Caco-2 (cell line): ENCODE measurements around the gene ULBP1. TPM values are rescaled to one million over a fixed set of nuclear protein-coding genes. Genes with fewer than 3 reads are reported as not detected.
A peak's percentile ranks its signal among the peaks of the same experiment; 100 is the strongest.

ENCODE experiments used
- Bru-seq: library from RNA; stranded (reverse); fragments of 400-500 nt; gene quantifications from one replicate; lab custom pipeline; 2021; lab: Mats Ljungman, UMichigan
- BruChase-seq, 2 experiments: library from RNA; stranded (reverse); fragments of 400-500 nt; gene quantifications; one replicate each; lab custom pipeline; 2021; lab: Mats Ljungman, UMichigan
- BruUV-seq: library from RNA; stranded (reverse); fragments of 400-500 nt; replicated peaks from 2 replicates; lab custom pipeline; 2021; lab: Mats Ljungman, UMichigan
- CTCF ChIA-PET: fragments of 300-600 bp; sonication (Branson Sonifier 250); formaldehyde crosslinking; loops from one replicate; lab custom pipeline; 2022; ENCODE audit warnings: antibody characterized with exemption; lab: Charles Lee
- POLR2A ChIA-PET: fragments of 300-600 bp; sonication (Branson Sonifier 250); formaldehyde crosslinking; loops from one replicate; lab custom pipeline; 2022; ENCODE audit warnings: antibody characterized with exemption; lab: Charles Lee
- DNase-seq, 2 experiments: peaks; one replicate each; pipeline versions ENCODE4 v3.0.0 to v3.0.0-alpha.2; 2020 to 2022
- H3K27me3 ChIP-seq: replicated peaks from 2 replicates; pipeline ENCODE4 v1.6.0; 2011; ENCODE audit warnings: low read length; ENCODE audit not compliant: control insufficient read depth, insufficient read depth
- H3K36me3 ChIP-seq: 2 replicates; pipeline ENCODE4 v1.5.1; 2011; ENCODE audit warnings: low read length; ENCODE audit not compliant: control insufficient read depth, insufficient read depth
- H3K4me1 ChIP-seq: fragments of 250-450 bp; sonication (Bioruptor Pico); 2 replicates; pipeline ENCODE4 v1.5.1; 2020; ENCODE audit warnings: mild to moderate bottlenecking
- H3K4me3 ChIP-seq: 2 replicates; pipeline ENCODE4 v1.5.1; 2011; ENCODE audit warnings: low read depth, mild to moderate bottlenecking, control low read depth, low read length
- H3K9me3 ChIP-seq: fragments of 250-450 bp; sonication (Bioruptor Pico); 2 replicates; pipeline ENCODE4 v1.5.1; 2020; ENCODE audit warnings: mild to moderate bottlenecking, moderate library complexity
- H3K27ac Mint-ChIP-seq: one replicate; pipeline ENCODE4 v1.8.0; 2022; ENCODE audit warnings: mixed read lengths; ENCODE audit not compliant: unreplicated experiment
- H3K27me3 Mint-ChIP-seq: one replicate; pipeline ENCODE4 v1.8.0; 2022; ENCODE audit warnings: mixed read lengths; ENCODE audit not compliant: insufficient read depth, unreplicated experiment
- H3K36me3 Mint-ChIP-seq: one replicate; pipeline ENCODE4 v1.8.0; 2022; ENCODE audit warnings: mild to moderate bottlenecking, mixed read lengths; ENCODE audit not compliant: insufficient read depth, unreplicated experiment
- H3K4me1 Mint-ChIP-seq: one replicate; pipeline ENCODE4 v1.8.0; 2022; ENCODE audit warnings: low read depth, mixed read lengths; ENCODE audit not compliant: unreplicated experiment
- H3K4me3 Mint-ChIP-seq: one replicate; pipeline ENCODE4 v1.8.0; 2022; ENCODE audit warnings: mild to moderate bottlenecking, moderate library complexity, mixed read lengths; ENCODE audit not compliant: unreplicated experiment
- H3K9me3 Mint-ChIP-seq: one replicate; pipeline ENCODE4 v1.8.0; 2022; ENCODE audit warnings: mixed read lengths; ENCODE audit not compliant: unreplicated experiment
- CTCF ChIP-seq, 2 experiments: fragments of 200-600 bp in 1 of 2; IDR thresholded peaks; 1 replicate in 1 of 2; 2 replicates in 1 of 2; pipeline versions ENCODE4 v1.5.1 to v1.8.0; 2011 to 2022; ENCODE audit warnings: antibody characterized with exemption in 1 of 2, control low read depth in 1 of 2, inconsistent platforms in 1 of 2, low read depth in 1 of 2, low read length in 1 of 2, mild to moderate bottlenecking in 1 of 2, moderate library complexity in 1 of 2; ENCODE audit not compliant: insufficient read depth in 1 of 2, severe bottlenecking in 1 of 2, unreplicated experiment in 1 of 2
- intact Hi-C: fragments of 100-400 bp; cut with micrococcal nuclease; formaldehyde crosslinking; loops from one replicate; pipeline ENCODE4 v1.10.0; 2022; ENCODE audit not compliant: unreplicated experiment
- long read RNA-seq: library from polyadenylated mRNA; stranded (forward); transcript quantifications from one replicate; pipeline ENCODE4 v2.0.0, GENCODE V29; 2022
- total RNA-seq: library from RNA; stranded (reverse); gene quantifications from 2 replicates; pipeline ENCODE4 v1.2.3, GENCODE V29; 2022

The ULBP1 gene
- total RNA-seq (5.4 and 7.7 TPM in 2 replicates), Bru-seq, nascent RNA (percentile 46 among the genes with signal in this experiment), BruChase-seq, experiment 1, labeled RNA remaining after a 2-hour chase (percentile 55 among the genes with signal in this experiment), BruChase-seq, experiment 2, labeled RNA remaining after a 6-hour chase (percentile 70 among the genes with signal in this experiment)
- long read RNA-seq, transcript ULBP1-201 (5 exons, 3,142 nt), result major isoform, 5 of 6 reads
- long read RNA-seq, partial matches to known transcripts, result 0 of 6 reads
- long read RNA-seq, other reads (novel, unspliced or antisense), result 1 of 6 reads

GRCh38 chr6:149963462-149964307 lies at the start of gene ULBP1:
TSS of gene ULBP1 (plus strand) at chr6:149963943. CDS start at chr6:149964050, 107 bp downstream.
- Histone ChIP-seq H3K9me3 (no peaks in the 10 kb centered on the region), H3K27me3 (no peaks in the 10 kb centered on the region), H3K4me1 (no peaks in the 10 kb centered on the region), H3K4me3 (peak within 1 kb of the TSS; percentile 40), H3K36me3 (no peaks in the 10 kb centered on the region)
- Mint-ChIP-seq H3K4me1 (no peaks in the 10 kb centered on the region), H3K27me3 (peaks cover 6% of the 10 kb centered on the region), H3K4me3 (peak within 1 kb of the TSS; percentile 83), H3K36me3 (peaks cover 15% of the 10 kb centered on the region), H3K27ac (peak within 1 kb of the TSS; percentile 80), H3K9me3 (no peaks in the 10 kb centered on the region)
- CTCF ChIA-PET, result interaction anchor here (0.6 to 0.9 kb wide), 2 partner anchors 10 to 53 kb away, joined by 3 read pairs; no protein-coding TSS in a partner anchor
- POLR2A ChIA-PET, result no interaction called here
- intact Hi-C loops, result loop anchor here (1.0 kb wide), 1 partner anchor 42 kb away; no protein-coding TSS in a partner anchor
- DNase-seq, result peak; percentile 81 to 87
- BruUV-seq, result TSS peak; percentile 30
- peak in 1 of 2 experiments; percentile 15 for TF ChIP-seq CTCF (IDR thresholded peaks at IDR 0.05; ENCODE audit: insufficient read depth in 1 of 2, low read depth in 1 of 2, low read length in 1 of 2, severe bottlenecking in 1 of 2, unreplicated experiment in 1 of 2)

- H3K9me3 ChIP-seq, result no peaks in the 10 kb centered on the region
- Mint-ChIP-seq H3K27ac (no peak overlapping the region), H3K4me1 (no peaks in the 10 kb centered on the region), H3K9me3 (no peaks in the 10 kb centered on the region), H3K36me3 (no peaks in the 10 kb centered on the region), H3K27me3 (peaks cover 30% of the 10 kb centered on the region), H3K4me3 (no peak overlapping the region)
- no TSS peak for BruUV-seq
- ChIA-PET CTCF (no interaction called here), POLR2A (no interaction called here)
- no peak for DNase-seq
- intact Hi-C loops, result no loop called here
- H3K4me1 ChIP-seq, result no peaks in the 10 kb centered on the region
- no peak overlapping the region for H3K4me3 ChIP-seq
- no peaks in the 10 kb centered on the region for H3K36me3 ChIP-seq
- peaks cover 1% of the 10 kb centered on the region; the same call in 1 of the 2 replicates for H3K27me3 ChIP-seq
- TF ChIP-seq CTCF (IDR thresholded peaks at IDR 0.05; ENCODE audit: insufficient read depth in 1 of 2, low read depth in 1 of 2, low read length in 1 of 2, severe bottlenecking in 1 of 2, unreplicated experiment in 1 of 2), result no peak
Observed at GRCh38 chr6:149915970-149916865, 47.5 kb upstream of the ULBP1 start.
